OCI-LY3 (cell line): ENCODE results near the gene CCDC34.

Experiments
- CTCF ChIP-seq: fragments of 200-600, 300-600 bp; sonication (generic); IDR thresholded peaks from 2 replicates; pipeline ENCODE4 v1.5.1; 2014; ENCODE audit warnings: antibody characterized with exemption, low read length, low read depth
- EZH2phosphoT487 ChIP-seq: fragments of 200-600 bp; shearing (Covaris generic); IDR thresholded peaks from 2 replicates; pipeline ENCODE4 v1.6.1; 2018; ENCODE audit warnings: antibody characterized with exemption, mixed run types, low read depth

GRCh38 chr11:27379449-27379848, 16.4 kb upstream of the CCDC34 start:
- no peak for TF ChIP-seq CTCF
- TF ChIP-seq EZH2phosphoT487, result no peak
